ENCODE measurements around the gene TUBA1C.
"Not testable (repeated sequence)": the region's sequence is repeated elsewhere in the genome, so short reads cannot be mapped to it uniquely, and the experiment has no call there.

DNA sequence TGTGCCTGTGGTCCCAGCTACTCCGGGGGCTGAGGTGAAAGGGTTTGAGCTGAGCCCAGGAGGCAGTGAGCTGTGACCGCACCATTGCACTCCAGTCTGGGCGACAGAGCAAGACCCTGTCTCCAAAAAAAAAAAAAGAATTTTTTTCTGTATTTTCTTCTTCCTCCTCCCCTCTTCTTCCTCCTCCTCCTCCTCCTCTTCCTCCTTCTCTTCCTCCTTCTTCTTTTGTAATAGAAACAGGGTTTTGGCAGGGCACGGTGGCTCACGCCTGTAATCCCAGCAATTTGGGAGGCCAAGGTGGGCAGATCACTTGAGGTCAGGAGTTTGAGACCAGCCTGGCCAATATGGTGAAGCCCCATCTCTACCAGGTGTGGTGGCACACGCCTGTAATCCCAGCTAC lies 15.7 kb downstream of the TUBA1C start:
- not testable (repeated sequence) for TF ChIP-seq CTCF, POLR2AphosphoS5 (IDR thresholded peaks at IDR 0.05)

Measured in gastroesophageal sphincter (tissue), 3 donors.